ENCODE data around the gene TRA2A. TPM values are rescaled to one million over a fixed set of nuclear protein-coding genes. Genes with fewer than 3 reads are reported as not detected.

Gene TRA2A
- total and polyA plus RNA-seq, 2 donors from 2014 or later, result 46.4 to 67.1 TPM

DNA sequence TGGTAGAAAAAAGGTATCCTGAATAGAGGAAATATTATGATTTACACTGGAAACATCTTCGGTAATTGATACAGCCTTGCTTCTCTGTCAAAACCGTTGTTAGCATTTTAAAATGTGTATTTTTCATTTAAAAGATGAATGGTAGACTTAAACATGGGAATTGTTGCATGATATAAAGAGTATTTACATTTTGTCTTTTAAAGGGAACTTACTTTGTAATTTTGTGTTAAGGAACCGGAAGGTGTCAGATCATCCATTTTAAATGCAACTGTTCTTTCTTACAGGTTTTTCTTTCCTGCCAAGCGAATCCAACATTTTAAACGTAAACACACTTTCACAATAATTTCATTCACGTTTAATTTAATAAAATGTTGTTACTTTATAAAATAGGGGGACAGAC, 59.7 kb downstream of the TRA2A start:
- intact Hi-C loops (cut with DNase I), result no loop called here
- no peak for TF ChIP-seq CTCF (IDR thresholded peaks at IDR 0.05; ENCODE audit: borderline replicate concordance, extremely low read depth, insufficient read depth)

DNA sequence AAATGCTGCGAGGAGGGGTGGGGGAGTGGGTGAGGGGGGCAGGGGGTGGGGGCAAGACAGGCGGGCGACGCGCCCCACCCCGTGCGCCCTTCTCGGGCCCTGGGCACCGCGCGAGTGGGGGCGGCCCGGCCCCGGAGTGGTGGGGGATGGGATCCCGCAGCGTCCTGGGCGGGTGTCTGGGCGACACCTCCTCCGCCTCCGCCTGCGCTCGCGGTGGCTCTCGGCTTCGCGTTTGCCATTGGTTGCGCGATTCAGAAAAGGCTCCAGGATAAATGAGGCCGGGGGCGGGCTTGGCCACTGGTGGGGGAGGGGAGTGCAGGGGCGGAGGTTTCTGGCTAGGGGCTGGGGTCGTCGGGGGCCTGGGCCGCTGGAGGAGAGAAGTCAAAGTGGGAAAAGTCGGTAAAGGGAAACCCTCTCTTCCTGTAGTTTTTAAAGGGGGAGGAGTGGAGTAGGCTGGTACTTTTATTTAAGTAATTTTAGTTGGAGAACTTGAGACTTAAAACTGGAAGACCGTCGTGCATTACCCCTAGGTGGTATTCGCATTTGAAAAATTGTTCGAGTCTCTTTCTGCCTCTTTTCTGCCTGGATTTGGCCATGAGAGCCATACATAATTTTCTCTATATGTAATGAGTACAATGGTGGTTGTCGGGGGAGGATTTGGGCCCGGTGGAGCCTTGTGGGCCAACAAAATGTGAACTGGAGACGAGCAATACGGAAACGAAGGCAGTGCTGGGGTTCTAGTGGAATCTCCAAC, 60.5 kb downstream of the TRA2A start:
- no peak overlapping the region for H3K27ac ChIP-seq (ENCODE audit: low read depth in 2 of 2, low read length in 2 of 2)
- FAIRE-seq (no peak), DNase-seq (peak in 4 of 5 donors; percentile 94 to 96 (median 96))
- peak overlapping the region in 1 of 3 donors; percentile 80 for H3K4me3 ChIP-seq (ENCODE audit: low read length in 3 of 3)
- peak overlapping the region in 1 of 3 donors; percentile 43 for H3K9ac ChIP-seq (ENCODE audit: low read length in 3 of 3)
- H3K36me3 ChIP-seq (ENCODE audit: control insufficient read depth in 2 of 3, insufficient read depth in 3 of 3, low read length in 3 of 3), result no peaks in the 10 kb centered on the region
- H3K4me1 ChIP-seq (ENCODE audit: control insufficient read depth in 2 of 3, insufficient read depth in 2 of 3, low read depth in 1 of 3, low read length in 3 of 3), result peaks cover 0 to 2% (median 0%) of the 10 kb centered on the region in 3 donors
- TF ChIP-seq CTCF (IDR thresholded peaks at IDR 0.05; ENCODE audit: borderline replicate concordance, extremely low read depth, insufficient read depth), result no peak
- intact Hi-C loops (cut with DNase I), result no loop called here
- peaks cover 0 to 6% (median 0%) of the 10 kb centered on the region in 3 donors for H3K9me3 ChIP-seq (ENCODE audit: control insufficient read depth in 2 of 3, insufficient read depth in 1 of 3, low read length in 3 of 3)
- H3K27me3 ChIP-seq (ENCODE audit: control insufficient read depth, insufficient read depth, low read length), result peaks cover 2% of the 10 kb centered on the region

More for the DNA sequence above, 59.7 kb downstream of the TRA2A start:
- Histone ChIP-seq H3K4me1 (ENCODE audit: control insufficient read depth in 2 of 3, insufficient read depth in 2 of 3, low read depth in 1 of 3, low read length in 3 of 3) (peaks cover 0 to 2% (median 0%) of the 10 kb centered on the region in 3 donors), H3K9ac (ENCODE audit: low read length in 3 of 3) (peak overlapping the region in 1 of 3 donors; percentile 43), H3K27me3 (ENCODE audit: control insufficient read depth, insufficient read depth, low read length) (peaks cover 2% of the 10 kb centered on the region), H3K9me3 (ENCODE audit: control insufficient read depth in 2 of 3, insufficient read depth in 1 of 3, low read length in 3 of 3) (peaks cover 0 to 6% (median 0%) of the 10 kb centered on the region in 3 donors), H3K36me3 (ENCODE audit: control insufficient read depth in 2 of 3, insufficient read depth in 3 of 3, low read length in 3 of 3) (no peaks in the 10 kb centered on the region), H3K4me3 (ENCODE audit: low read length in 3 of 3) (peak overlapping the region in 1 of 3 donors; percentile 50), H3K27ac (ENCODE audit: low read depth in 2 of 2, low read length in 2 of 2) (no peak overlapping the region)
- DNase-seq, result peak in 2 of 5 donors; percentile 30 to 45
- FAIRE-seq, result no peak

- DNase-seq (peak in 4 of 5 donors; percentile 95 to 98 (median 97)), FAIRE-seq (no peak)
- Histone ChIP-seq H3K9me3 (ENCODE audit: control insufficient read depth in 2 of 3, insufficient read depth in 1 of 3, low read length in 3 of 3) (peaks cover 0 to 6% (median 0%) of the 10 kb centered on the region in 3 donors), H3K27ac (ENCODE audit: low read depth in 2 of 2, low read length in 2 of 2) (no peak within 1 kb of the TSS), H3K4me1 (ENCODE audit: control insufficient read depth in 2 of 3, insufficient read depth in 2 of 3, low read depth in 1 of 3, low read length in 3 of 3) (peaks cover 0 to 2% (median 0%) of the 10 kb centered on the region in 3 donors), H3K36me3 (ENCODE audit: control insufficient read depth in 2 of 3, insufficient read depth in 3 of 3, low read length in 3 of 3) (no peaks in the 10 kb centered on the region), H3K9ac (ENCODE audit: low read length in 3 of 3) (peak within 1 kb of the TSS in 1 of 3 donors; percentile 73), H3K4me3 (ENCODE audit: low read length in 3 of 3) (peak within 1 kb of the TSS in 1 of 3 donors; percentile 80), H3K27me3 (ENCODE audit: control insufficient read depth, insufficient read depth, low read length) (peaks cover 2% of the 10 kb centered on the region)
- TF ChIP-seq CTCF (IDR thresholded peaks at IDR 0.05; ENCODE audit: borderline replicate concordance, extremely low read depth, insufficient read depth), result no peak
- intact Hi-C loops (cut with DNase I), result no loop called here
Measured at GRCh38 chr7:23470330-23471105, 61.3 kb downstream of the TRA2A start, which contains the start of gene IGF2BP3. TSS of gene IGF2BP3 (minus strand) at chr7:23470491. CDS start at chr7:23470110, 381 bp downstream.

Data from kidney (tissue), 14 donors.